PC-9 (cell line): Measurements from ENCODE around the gene CALN1.

ENCODE experiments used
- EZH2 ChIP-seq: fragments of 200-600 bp; sonication (generic); IDR thresholded peaks from 2 replicates; pipeline ENCODE4 v1.8.0; 2017; ENCODE audit warnings: antibody characterized with exemption, low read depth
- TF ChIP-seq, protein P1 (sequence below): fragments of 200-600 bp; sonication (generic); conservative IDR thresholded peaks from 2 replicates; pipeline ENCODE4 v1.6.1; 2017; ENCODE audit warnings: mixed run types, antibody characterized with exemption, mild to moderate bottlenecking, moderate library complexity

DNA sequence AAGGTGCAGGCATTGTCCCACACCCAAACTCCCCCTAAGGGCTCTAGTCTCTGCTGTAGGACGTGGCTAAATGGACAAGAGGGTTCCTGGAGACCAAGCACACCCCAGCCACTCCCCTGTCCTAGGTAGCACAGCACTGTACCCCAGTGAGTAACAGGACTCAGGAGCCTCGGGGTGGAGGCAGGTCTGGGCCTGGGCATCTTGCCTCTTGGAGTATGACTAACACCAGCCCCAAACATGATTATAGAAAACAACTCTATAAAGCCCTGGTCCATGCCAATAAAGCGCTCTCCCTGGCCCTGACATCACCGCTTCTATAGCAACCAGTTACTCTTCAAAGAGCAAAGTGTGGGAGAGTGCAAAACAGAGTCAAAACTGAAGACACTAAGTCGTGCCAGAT, 195.0 kb downstream of the CALN1 start:
- TF ChIP-seq, protein P1, sequence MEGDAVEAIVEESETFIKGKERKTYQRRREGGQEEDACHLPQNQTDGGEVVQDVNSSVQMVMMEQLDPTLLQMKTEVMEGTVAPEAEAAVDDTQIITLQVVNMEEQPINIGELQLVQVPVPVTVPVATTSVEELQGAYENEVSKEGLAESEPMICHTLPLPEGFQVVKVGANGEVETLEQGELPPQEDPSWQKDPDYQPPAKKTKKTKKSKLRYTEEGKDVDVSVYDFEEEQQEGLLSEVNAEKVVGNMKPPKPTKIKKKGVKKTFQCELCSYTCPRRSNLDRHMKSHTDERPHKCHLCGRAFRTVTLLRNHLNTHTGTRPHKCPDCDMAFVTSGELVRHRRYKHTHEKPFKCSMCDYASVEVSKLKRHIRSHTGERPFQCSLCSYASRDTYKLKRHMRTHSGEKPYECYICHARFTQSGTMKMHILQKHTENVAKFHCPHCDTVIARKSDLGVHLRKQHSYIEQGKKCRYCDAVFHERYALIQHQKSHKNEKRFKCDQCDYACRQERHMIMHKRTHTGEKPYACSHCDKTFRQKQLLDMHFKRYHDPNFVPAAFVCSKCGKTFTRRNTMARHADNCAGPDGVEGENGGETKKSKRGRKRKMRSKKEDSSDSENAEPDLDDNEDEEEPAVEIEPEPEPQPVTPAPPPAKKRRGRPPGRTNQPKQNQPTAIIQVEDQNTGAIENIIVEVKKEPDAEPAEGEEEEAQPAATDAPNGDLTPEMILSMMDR = no peak
- TF ChIP-seq EZH2 = no peak
